Measurements from ENCODE around the gene MXI1.
A peak's percentile ranks its signal among the peaks of the same experiment; 100 is the strongest.

Gene MXI1

DNA sequence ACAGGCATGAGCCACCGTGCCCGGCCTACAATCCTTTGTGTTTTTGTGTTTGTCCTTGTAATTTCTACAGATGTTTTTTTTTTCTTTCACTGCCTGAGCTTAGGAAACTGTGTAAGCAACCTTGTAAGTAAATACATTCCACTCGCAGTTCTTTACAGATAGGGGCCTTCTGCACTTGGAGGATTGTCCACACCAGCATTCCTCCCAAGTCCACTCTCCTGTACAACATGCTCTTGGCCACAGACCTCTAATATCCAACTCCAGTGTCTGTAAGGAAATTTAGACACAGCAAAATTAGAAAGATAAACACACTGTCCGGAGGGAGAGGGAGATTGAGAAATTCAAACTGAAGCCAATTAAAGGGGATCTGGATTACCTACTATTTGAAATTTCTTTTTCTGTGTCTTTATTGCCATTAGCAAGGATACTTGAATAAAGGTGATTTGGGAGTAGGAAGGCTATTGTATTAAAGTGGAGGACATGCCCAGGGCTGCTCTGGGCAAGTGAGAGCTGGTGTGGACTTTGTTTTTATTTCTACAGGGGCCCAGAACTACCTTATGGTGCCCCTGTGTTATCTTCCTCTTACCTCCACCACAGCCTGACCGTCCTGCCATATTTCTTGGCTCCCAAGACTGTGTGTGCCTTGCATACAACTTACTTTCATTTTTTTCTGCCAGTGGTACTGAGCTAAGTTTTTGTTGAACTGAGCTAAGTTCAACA is 9.7 kb downstream of the MXI1 start:
- DNase-seq: no peak

DNA sequence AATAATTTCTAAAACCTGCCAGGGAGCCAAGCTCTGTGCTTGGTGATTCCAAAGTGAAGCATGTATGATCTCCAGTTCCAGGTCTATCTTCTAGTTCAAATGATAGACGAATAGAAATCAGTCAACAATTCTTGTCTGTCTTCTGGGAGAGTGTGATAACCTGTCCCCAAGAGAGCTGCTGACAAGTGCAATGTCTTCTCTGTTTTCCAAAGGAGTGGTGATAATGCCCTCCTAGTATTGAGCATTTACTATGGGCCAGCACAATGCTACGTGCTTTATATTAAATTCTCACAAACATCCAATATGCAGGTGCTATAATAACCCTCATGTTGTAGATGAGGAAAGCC is 10.2 kb downstream of the MXI1 start:
- no peak for DNase-seq

DNA sequence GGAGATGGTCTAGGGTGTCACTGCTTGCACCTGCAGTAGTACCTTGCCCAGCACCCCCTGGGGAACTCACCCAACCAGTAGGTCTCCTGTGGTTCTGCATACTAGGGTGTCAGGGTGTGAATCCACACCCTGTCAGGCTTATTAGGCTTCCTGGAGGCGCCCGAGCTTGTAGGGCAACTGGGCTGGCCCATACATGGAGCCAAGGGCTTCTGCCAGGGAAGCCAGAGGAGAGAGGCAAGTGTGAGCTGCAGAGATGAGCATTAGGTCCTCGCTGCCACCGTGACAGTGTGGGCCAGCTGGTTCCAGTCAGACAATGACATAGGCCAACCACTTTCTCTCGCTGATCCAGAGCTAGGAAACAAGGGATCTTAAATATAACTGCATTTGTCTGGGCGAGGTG is 11.2 kb downstream of the MXI1 start:
- DNase-seq: no peak

DNA sequence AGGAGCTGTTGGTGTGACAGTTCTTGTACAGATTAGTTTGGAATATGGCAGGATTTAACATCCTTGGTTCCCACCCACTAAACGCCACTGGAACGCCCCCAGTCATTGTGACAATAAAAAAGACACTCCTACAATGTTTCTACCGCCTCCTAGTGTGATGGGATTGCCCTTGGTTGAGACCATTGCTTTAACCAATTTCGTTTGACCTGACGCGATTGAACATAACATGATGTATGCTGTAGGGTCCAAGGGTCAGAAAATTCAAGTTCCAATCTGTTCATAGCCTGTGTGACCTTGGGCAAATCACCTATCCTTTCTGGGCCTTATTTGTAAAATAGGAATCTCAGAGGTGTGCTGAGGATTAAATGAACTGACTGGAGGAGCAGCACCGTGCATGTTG is 12.5 kb downstream of the MXI1 start:
- no peak for DNase-seq

DNA sequence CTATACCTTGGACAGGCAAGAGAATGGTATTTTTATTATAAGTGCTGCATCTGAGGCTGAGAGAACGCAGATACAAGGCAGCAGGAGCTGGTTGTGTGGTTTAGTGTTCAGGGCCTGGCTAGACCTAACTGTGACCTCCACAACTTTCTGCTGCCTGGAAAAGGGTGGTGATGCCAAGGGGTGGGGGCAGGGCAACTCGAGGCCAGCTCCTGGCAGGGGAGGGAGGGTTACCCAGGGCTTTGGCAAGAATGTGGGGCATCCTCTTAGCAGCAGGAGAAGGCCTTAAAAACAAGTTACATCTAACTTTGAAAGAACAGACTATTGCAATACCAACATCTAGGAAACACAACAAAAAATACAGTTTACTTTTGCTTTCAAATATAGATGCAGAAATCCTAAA is 13.0 kb downstream of the MXI1 start:
- no peak for DNase-seq

DNA sequence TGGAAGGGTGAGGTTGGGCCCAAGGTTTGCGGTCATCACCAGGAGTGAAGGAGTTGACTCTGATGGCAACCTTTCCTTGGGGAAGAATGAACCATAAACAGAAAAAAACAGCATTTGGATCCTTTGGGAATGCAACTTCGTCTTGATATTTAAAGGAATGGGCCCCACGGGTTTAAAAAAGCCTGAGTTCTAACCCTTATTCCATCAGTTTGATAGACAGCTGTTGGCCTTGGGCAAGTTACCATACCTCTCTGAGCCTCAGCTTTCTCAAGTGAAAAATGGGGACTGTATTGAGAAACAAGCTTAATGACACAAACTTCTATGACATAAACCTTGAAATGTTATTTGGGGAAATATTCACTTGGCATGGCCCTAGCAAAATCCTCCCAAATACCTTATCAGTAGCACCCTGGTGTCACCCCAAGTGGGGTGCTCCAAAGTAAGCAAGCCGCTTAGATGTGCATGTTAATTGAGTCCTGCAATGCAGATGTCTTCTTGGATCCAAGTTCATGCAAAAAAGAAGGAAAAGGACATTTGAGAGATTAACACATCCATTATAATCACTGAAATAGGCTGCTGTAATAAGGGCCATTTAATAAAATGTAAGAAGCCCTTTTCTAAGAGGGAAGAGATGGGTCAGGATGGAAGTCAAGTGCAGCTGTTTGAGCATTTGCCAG is 13.8 kb downstream of the MXI1 start:
- no peak for DNase-seq

DNA sequence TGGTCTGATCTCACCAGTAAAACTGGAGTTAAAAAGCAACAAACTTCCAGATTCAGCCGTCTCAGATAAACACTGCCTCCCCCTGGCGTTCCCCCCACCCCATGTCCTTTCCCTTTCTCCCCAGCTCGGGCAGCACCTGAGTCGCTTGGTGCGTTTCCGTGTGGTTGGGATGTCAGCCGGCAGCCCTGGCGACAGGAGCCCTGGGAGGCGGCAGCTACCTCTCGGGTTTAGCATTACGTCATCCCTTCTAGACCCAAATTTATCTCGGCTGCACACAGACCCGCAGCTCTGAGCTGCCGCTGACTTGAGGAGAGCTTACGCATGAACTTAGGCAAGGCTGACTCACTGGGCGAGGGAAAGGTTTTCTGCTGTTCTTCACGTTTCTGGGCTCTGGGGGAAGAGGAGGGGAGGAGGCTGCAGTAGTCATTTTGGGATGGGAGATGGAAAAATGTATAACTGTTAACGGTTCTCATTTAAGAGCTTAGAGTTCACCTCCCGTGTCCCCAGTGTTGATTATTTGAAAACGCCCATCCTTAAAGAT is 14.4 kb downstream of the MXI1 start:
- DNase-seq: peak; percentile 95

DNA sequence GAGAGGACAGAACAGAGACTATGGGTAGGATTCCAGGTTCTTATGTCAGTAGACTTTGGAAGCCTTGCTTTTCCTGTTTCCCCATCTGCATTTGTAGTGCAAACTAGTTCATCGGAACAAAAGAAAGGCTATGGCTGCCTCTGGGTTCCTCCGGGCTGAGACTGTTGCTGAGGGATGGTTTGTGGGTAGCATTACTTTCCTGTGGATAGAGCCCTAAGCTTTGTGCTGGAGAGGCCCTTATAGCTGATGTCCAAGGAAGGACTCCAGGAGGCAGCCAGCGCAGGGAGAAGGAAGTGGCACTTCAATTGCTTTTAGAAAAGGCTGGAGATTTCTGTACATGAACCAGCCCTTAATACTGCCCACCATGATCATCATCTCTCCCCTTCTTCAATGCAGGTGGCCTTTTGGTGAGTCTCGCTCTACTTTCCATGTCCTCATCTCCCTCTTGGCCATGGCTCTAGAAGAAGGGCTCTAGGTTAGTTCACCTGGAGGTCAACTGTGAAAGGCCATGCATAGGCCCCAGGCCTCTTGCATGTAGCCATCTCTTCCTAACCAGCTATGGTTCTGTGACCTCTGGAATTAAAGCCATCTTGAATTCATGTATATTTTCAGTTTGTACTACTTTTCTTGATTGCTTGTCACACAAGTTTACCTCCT is 15.4 kb downstream of the MXI1 start:
- no peak for DNase-seq

DNA sequence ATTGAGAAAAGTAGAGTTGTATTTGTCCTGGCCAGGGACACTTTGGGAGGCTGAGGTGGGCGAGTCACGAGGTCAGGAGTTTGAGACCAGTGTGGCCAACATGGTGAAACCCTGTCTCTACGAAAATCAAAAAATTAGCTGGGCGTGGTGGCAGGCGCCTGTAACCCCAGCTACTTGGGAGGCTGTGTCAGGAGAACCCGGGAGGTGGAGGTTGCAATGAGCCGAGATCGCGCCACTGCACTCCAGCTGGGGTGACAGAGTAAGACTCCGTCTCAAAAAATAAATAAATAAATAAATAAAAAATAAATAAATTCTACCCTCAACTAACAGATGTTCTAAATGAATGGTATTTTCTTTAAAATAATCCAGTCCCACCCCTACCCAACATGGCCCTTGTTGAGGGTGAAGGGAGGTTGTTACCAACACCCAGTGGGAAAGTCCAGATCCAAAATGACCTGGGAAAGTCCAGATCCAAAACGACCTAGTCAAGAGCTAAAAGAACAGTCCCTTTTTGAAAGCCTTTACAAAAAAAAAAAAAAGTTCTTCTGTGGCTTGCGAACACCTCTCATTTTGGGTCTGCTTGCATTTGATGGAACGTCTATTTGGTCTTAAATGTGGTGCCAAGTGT is 16.0 kb downstream of the MXI1 start:
- DNase-seq: no peak

DNA sequence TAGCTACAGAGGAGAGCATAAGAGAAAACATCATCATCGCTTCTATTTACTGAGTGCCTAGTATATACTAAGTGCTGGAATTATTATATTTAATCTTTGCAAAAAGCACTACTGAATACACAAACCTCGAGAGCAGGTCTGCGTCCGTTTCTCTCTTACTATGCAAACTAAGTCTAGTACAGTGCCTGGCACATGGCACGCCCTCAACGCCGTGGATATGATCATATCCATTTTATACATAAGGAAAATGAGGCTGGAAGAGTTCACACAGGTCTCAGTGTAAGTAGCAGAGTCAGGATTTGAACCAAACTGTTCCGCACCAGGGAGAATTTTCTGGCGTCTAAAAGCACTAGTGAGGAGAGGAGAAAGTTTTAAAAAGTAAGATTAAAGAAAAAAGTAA is 17.6 kb downstream of the MXI1 start:
- DNase-seq: no peak

DNA sequence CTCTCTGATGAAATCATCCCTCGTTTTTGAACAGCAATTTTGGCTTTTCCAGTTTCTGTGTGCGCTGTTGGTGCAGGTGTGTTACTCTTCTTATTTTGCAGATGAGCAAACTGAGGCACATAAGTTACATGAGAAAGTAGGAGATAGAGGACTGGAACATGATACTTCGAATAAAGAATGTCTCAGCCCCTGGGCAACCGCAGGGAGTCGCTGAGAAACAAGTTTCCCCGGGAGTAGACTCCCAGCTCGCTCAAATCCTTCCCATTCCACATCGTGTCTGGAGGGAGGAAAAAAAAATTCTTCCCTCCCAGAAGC is 18.0 kb downstream of the MXI1 start:
- DNase-seq: no peak

DNA sequence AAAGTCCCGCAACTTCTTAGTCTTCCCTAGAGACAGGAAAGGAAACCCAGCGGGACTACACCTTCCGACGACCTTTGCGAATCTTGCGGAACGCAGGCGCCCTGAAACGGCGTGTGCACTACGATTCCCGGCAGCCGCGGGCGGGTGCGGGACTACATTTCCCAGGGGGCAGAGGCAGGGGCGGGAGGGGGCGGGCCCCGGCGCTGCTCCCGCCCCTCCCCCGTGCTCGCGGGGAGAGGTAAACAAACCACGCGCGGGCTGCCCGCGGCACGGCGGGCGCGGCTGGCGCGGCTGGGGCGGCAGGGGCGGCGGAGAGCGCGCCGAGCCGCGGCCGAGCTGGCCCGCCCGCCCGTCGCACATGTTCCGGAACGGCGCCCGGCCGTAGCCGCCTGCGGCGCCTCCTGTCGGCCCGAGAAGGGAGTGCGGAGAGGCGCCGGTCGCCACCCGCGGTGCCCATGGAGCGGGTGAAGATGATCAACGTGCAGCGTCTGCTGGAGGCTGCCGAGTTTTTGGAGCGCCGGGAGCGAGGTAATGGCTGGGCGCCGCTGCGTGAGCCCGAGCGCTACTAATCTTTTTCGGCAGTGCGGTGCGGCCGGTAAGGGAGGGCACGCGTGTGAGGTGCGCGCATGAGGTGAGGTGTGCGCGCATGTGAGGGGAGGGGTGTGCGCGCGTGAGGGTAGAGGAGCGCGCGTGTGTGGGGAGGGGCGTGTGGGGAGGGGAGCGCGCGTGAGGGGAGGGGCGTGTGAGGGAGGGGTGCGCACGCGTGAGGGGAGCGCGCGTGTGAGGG is 18.5 kb downstream of the MXI1 start:
- DNase-seq: peak; percentile 94

DNA sequence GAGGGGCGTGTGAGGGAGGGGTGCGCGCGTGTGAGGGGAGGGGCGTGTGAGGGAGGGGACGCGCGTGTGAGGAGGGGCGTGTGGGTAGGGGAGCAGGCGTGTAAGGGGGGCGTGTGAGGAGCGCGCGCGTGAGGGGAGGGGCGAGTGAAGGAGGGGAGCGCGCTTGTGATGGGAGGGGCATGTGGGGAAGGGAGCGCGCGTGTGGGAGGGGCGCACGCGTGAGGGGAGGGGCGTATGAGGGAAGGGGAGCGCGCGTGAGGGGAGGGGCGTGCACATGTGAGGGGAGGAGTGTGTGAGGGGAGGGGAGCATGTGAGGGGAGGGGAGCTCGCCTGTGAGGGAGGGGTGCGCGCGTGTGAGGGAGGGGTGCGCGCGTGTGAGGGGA is 19.1 kb downstream of the MXI1 start:
- DNase-seq: peak; percentile 87

DNA sequence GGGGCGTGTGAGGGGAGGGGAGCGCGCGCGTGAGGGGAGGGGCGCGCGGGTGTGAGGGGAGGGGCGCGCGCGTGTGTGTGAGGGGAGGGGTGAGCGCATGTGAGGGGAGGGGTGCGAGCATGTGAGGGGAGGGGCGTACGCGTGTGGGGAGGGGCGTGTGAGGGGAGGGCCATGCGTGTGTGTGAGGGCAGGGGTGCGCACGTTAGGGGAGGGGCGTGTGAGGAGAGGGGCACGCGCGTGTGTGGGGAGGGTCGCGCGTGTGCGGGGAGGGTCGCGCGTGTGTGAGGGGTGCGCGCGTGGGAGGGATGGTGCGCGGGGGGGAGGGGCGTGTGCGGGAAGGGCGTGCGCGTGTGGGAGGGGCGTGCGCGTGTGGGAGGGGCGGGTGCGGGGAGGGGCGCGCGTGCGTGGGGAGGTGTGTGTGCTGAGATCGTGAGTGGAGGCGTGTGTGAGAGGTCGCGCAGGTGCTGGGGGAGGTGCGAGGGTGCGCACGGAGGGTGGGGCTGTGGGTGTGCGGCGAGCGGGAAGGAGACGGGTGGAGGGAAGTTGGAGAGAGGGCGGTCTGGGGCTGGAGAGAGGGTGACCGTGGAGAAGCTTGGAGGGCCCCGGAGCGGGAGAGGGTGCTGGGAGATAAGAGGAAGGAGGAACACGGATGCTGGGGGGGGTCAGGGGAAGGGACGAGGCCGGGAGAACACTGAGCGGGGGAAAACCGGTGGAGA is 19.7 kb downstream of the MXI1 start:
- DNase-seq: peak; percentile 60

DNA sequence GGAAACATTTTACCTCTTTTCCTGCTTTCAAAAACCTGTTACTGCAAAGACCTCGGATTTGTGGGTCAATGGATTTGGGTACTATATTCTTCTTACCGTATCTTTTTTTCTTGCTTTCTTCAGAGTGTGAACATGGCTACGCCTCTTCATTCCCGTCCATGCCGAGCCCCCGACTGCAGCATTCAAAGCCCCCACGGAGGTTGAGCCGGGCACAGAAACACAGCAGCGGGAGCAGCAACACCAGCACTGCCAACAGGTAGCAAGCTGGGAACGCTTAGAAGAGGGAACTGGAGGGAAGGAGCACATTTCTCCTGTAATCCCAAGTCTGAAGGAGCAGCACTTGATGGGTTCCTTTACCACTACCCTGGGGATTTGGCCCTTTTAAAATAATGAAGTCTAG is 20.7 kb downstream of the MXI1 start:
- no peak for DNase-seq

DNA sequence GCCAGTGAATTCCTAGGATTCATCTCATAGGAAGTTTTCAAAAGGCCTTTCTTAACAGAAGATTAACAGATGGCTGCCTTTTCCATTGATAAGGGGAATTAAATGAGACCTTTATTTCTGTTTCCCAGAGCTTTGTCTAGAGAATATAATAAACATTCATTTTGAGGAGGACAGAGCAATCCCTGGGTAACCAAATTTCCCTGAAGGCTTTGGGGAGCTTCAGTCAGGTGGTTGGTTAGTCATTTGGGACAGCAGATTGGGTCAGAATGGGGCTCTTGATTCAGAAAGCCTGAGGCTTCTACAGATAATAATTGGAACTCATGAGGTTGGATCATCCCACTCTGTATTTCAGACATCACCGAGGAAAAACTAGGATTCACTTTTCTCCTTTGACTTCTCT is 21.8 kb downstream of the MXI1 start:
- no peak for DNase-seq

DNA sequence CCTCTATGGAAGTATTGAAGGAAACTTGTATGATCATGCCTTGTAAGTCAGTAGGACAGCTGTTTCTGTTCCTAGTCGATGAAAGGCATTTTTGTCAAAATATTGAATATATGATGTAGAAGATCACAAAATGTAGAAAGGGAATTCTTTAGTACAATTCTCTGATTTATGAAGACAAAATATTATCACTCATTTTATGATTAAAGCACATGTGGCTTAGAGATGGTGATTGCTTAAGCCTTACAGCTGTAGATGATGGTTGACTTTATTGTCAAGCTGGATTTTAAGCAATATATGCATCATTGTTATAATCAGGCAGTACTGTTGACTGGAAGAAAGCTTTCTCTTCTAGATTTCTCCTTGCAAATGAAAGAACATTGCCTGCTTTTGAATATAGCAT is 26.4 kb downstream of the MXI1 start:
- DNase-seq: no peak

DNA sequence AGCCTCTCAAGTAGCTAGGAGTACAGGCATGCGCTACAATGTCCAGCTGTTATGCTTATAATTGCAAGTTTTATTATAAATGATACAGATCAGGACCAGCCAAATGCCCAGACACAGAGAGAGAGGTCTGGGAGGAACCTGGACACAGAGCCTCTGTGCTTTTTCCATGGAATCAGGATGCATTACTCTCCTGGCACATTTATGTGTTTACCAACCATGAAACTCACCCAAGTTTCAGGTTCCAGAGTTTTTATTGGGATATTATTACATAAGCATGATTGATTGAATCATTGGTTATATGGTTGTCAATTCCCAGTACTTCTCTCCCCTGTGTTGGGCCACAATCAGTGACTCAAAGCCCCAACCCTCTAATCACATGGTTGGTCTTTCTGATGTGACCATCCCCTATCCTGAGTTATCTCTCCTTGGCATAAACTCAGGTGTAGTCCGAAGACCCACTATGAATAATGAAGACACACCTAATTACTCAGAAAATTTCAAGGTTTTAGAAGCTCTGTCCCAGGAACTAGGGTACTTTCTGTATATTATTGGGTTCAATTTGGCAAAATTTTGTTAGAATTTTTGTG is 30.6 kb downstream of the MXI1 start:
- no peak for DNase-seq

DNA sequence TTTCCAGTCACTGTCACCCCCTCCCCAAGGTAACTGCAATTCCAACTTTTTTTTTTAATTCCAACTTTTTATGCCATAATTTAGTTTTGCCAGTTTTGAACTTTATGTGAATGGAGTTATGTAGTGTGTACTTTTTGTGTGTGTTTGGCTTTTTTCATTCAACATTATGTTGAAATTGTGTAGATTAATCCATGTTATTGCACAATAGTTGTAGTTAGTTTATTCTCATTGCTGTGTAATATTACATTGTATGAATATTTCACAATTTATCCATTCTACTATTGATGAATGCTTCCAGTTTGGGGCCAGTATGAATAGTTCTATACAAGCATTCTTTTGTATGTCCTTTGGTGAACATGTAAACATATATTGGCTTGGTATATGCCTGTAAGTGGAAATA is 32.5 kb downstream of the MXI1 start:
- DNase-seq: no peak

DNA sequence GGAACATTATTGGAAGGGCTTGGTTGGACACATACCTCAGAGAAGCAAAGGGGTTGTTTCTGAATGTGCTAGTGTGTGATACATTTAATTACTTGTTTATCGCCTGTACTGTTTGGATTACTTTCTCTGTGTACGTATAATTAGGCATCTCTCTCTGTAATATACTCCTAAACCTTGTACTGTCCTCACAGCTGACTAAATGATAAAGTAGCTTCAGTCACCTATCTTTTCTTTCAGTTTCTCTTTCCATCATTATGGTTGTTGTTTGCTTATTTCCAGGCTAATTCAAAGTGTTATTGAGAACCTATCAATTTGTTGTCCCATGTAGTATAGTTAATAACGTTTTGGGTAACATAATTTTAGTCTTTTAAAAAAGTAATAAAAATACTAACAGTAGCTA is 34.0 kb downstream of the MXI1 start:
- DNase-seq: no peak

DNA sequence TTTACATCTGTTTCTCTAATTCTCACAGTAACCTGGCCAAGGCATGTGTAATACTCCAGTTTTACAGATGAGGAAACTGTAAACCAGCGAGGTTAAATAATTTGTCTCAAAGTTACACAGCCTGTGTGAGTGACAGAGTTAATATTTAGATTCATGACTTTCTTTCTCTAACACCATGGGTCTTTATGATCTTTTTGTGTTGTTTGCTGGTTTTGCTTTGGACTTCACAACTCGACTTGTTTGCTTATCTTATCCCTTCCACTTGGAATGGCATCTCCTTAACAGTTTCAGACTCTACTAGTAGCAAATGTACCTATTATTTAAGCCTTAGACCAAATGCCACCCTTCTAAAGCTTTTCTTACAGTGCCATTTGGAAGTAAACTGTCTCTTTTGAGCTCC is 34.4 kb downstream of the MXI1 start:
- DNase-seq: no peak

DNA sequence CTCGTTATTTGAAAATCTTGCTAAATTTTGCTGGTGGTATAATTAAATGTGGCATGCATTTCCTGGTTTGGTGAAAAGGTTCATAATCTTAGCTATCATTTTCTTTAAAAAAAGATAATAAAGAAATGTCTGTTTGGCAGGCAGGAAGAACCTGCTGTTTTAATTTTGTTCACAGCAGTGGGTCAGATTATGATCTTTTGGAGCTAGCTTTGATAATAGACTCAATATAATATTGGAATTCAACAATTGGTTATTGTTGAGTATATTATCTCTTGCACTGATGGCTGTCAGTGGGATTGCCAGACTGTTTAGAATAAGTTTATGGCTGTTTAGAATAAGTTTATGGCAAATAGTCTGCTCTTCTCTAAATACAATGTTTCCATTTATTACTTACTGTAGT is 35.1 kb downstream of the MXI1 start:
- DNase-seq: no peak
